Stomach (tissue), 4 donors: Measurements from ENCODE around the gene ZFAND6.
"Not testable (repeated sequence)": the region's sequence is repeated elsewhere in the genome, so short reads cannot be mapped to it uniquely, and the experiment has no call there.

Source experiments
- POLR2A ChIP-seq, 4 donors: fragments of 450-650 bp; IDR thresholded peaks; one replicate each; pipeline ENCODE4 v1.6.1; 2016; ENCODE audit warnings: antibody characterized with exemption in 4 of 4, control low read depth in 2 of 4, mild to moderate bottlenecking in 1 of 4, moderate library complexity in 1 of 4
- POLR2AphosphoS5 ChIP-seq, 3 donors: sonication (generic); formaldehyde crosslinking; IDR thresholded peaks; one replicate each; pipeline ENCODE4 v1.6.1; 2016; ENCODE audit warnings: antibody characterized with exemption in 3 of 3
- TF ChIP-seq, protein P1 (sequence below), 7 experiments: fragments of 450-650 bp in 4 of 7; fragments of 200-600 bp in 3 of 7; sonication (generic) in 3 of 7; IDR thresholded peaks; one replicate each; pipeline ENCODE4 v1.5.1; 2016 to 2019; ENCODE audit warnings: antibody characterized with exemption in 7 of 7, control low read depth in 2 of 7, mild to moderate bottlenecking in 1 of 7

DNA sequence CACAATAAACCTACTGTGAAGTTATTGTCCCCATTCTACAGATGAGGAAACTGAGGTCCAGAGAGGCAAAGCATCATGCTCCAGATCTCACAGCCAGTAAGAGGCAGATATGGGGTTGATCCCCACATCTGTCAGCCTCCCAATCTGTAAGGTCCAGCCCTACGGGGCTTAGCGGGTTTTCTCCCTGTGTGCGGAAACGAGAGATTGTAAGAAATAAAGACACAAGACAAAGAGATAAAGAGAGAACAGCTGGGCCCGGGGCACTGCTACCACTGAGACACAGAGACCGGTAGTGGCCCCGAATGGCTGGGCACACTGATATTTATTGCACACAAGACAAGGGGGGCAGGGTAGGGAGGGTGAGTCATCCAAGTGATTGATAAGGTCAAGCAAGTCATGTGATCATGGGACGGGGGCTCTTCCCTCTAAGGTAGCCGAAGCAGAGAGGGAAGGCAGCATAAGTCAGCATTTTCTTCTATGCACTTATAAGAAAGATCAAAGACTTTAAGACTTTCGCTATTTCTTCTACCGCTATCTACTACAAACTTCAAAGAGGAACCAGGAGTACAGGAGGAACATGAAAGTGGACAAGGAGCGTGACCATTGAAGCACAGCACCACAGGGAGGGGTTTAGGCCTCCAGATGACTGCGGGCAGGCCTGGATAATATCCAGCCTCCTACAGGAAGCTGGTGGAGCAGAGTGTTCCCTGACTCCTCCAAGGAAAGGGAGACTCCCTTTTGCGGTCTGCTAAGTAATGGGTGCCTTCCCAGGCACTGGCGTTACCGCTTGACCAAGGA lies 96.1 kb downstream of the ZFAND6 start:
- not testable (repeated sequence) for TF ChIP-seq POLR2A (IDR thresholded peaks at IDR 0.05)
- TF ChIP-seq, protein P1, sequence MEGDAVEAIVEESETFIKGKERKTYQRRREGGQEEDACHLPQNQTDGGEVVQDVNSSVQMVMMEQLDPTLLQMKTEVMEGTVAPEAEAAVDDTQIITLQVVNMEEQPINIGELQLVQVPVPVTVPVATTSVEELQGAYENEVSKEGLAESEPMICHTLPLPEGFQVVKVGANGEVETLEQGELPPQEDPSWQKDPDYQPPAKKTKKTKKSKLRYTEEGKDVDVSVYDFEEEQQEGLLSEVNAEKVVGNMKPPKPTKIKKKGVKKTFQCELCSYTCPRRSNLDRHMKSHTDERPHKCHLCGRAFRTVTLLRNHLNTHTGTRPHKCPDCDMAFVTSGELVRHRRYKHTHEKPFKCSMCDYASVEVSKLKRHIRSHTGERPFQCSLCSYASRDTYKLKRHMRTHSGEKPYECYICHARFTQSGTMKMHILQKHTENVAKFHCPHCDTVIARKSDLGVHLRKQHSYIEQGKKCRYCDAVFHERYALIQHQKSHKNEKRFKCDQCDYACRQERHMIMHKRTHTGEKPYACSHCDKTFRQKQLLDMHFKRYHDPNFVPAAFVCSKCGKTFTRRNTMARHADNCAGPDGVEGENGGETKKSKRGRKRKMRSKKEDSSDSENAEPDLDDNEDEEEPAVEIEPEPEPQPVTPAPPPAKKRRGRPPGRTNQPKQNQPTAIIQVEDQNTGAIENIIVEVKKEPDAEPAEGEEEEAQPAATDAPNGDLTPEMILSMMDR (IDR thresholded peaks at IDR 0.05) = not testable (repeated sequence)
- peak in 2 of 3 donors; percentile 47 to 57 for TF ChIP-seq POLR2AphosphoS5 (IDR thresholded peaks at IDR 0.05)
